DND-41 (cell line): ENCODE results near the gene METTL13.

ENCODE experiments used
- ATAC-seq: fragments of 200-7000 bp; cut with Tn5 transposase; 3 replicates; pipeline ENCODE4 v1.9.1; 2021; ENCODE audit warnings: low read depth; ENCODE audit not compliant: insufficient read depth
- DNase-seq: peaks from one replicate; pipeline ENCODE4 v3.0.0-alpha.2; 2020
- H2AFZ ChIP-seq: 2 replicates; pipeline ENCODE4 v1.6.0; 2012; ENCODE audit warnings: low read depth, low read length
- H3K27ac ChIP-seq: 2 replicates; pipeline ENCODE4 v1.5.1; 2012; ENCODE audit warnings: low read length, inconsistent platforms
- H3K27me3 ChIP-seq: fragments of 200-600 bp; sonication (generic); 2 replicates; pipeline ENCODE4 v1.6.0; 2012; ENCODE audit warnings: low read length, mild to moderate bottlenecking, inconsistent platforms; ENCODE audit not compliant: insufficient read depth, poor library complexity
- H3K36me3 ChIP-seq: 2 replicates; pipeline ENCODE4 v1.5.1; 2012; ENCODE audit warnings: low read length, inconsistent platforms; ENCODE audit not compliant: insufficient read depth
- H3K4me1 ChIP-seq: 2 replicates; pipeline ENCODE4 v1.5.1; 2012; ENCODE audit warnings: mild to moderate bottlenecking, low read length; ENCODE audit not compliant: insufficient read depth
- H3K4me2 ChIP-seq: 2 replicates; pipeline ENCODE4 v1.6.0; 2012; ENCODE audit warnings: mild to moderate bottlenecking, moderate library complexity, low read length, inconsistent platforms; ENCODE audit not compliant: insufficient read depth
- H3K4me3 ChIP-seq, 2 experiments: fragments of 200-600 bp in 1 of 2; shearing (Covaris generic) in 1 of 2; 2 replicates each; pipeline ENCODE4 v1.5.1; 2012 to 2016; ENCODE audit warnings: inconsistent platforms in 2 of 2, low read length in 2 of 2, mild to moderate bottlenecking in 2 of 2, low read depth in 1 of 2, moderate library complexity in 1 of 2
- H3K79me2 ChIP-seq: 2 replicates; pipeline ENCODE4 v1.6.0; 2012; ENCODE audit warnings: low read length, inconsistent platforms; ENCODE audit not compliant: insufficient read depth
- H3K9ac ChIP-seq: 2 replicates; pipeline ENCODE4 v1.6.0; 2012; ENCODE audit warnings: low read depth, mild to moderate bottlenecking, inconsistent platforms, low read length, moderate library complexity
- H3K9me3 ChIP-seq: 2 replicates; pipeline ENCODE4 v1.5.1; 2012; ENCODE audit warnings: low read length, moderate library complexity, mild to moderate bottlenecking, inconsistent platforms; ENCODE audit not compliant: insufficient read depth, severe bottlenecking
- H4K20me1 ChIP-seq: 2 replicates; pipeline ENCODE4 v1.6.0; 2012; ENCODE audit warnings: low read length; ENCODE audit not compliant: insufficient read depth
- EZH2 ChIP-seq: IDR thresholded peaks from 3 replicates; pipeline ENCODE4 v1.6.1; 2012; ENCODE audit warnings: borderline replicate concordance, low read depth, mild to moderate bottlenecking, moderate library complexity, low read length, inconsistent platforms; ENCODE audit not compliant: severe bottlenecking
- TF ChIP-seq, protein P1 (sequence below): IDR thresholded peaks from 2 replicates; pipeline ENCODE4 v1.5.1; 2012; ENCODE audit warnings: borderline replicate concordance, low read length, moderate library complexity, mild to moderate bottlenecking; ENCODE audit not compliant: poor library complexity, severe bottlenecking; ENCODE audit errors: extremely low read depth

METTL13 gene

DNA sequence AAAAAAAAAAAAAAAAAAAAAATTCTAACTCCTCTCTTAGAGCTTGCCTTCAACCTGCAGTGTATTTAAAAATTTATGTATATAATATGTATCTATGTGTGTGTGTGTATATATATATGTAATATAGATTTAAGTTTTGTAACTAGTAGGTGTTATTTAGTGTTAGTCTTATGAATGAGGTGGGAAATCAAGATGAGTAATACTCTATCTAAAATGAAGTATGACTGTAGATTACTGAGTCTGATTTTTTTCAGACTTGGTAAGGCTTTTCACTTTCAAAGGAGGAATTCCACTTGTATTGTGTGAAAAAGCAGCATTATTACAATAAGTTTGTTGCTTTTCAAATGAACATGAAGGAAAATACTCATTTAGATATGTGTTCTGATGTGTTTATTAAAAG lies 54.4 kb downstream of the METTL13 start:
- H3K9ac ChIP-seq = no peak overlapping the region
- no peaks in the 10 kb centered on the region for H3K4me1 ChIP-seq
- H3K27ac ChIP-seq = no peak overlapping the region
- no peak overlapping the region for H3K4me2 ChIP-seq
- H4K20me1 ChIP-seq = no peaks in the 10 kb centered on the region
- no peaks in the 10 kb centered on the region for H3K36me3 ChIP-seq
- H3K27me3 ChIP-seq = no peaks in the 10 kb centered on the region
- H3K4me3 ChIP-seq = no peak overlapping the region
- no peaks in the 10 kb centered on the region for H3K9me3 ChIP-seq
- ATAC-seq = no peak
- no peak for TF ChIP-seq EZH2
- TF ChIP-seq, protein P1, sequence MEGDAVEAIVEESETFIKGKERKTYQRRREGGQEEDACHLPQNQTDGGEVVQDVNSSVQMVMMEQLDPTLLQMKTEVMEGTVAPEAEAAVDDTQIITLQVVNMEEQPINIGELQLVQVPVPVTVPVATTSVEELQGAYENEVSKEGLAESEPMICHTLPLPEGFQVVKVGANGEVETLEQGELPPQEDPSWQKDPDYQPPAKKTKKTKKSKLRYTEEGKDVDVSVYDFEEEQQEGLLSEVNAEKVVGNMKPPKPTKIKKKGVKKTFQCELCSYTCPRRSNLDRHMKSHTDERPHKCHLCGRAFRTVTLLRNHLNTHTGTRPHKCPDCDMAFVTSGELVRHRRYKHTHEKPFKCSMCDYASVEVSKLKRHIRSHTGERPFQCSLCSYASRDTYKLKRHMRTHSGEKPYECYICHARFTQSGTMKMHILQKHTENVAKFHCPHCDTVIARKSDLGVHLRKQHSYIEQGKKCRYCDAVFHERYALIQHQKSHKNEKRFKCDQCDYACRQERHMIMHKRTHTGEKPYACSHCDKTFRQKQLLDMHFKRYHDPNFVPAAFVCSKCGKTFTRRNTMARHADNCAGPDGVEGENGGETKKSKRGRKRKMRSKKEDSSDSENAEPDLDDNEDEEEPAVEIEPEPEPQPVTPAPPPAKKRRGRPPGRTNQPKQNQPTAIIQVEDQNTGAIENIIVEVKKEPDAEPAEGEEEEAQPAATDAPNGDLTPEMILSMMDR = no peak
- no peaks in the 10 kb centered on the region for H3K79me2 ChIP-seq
- H2AFZ ChIP-seq = no peak overlapping the region
- no peak for DNase-seq

DNA sequence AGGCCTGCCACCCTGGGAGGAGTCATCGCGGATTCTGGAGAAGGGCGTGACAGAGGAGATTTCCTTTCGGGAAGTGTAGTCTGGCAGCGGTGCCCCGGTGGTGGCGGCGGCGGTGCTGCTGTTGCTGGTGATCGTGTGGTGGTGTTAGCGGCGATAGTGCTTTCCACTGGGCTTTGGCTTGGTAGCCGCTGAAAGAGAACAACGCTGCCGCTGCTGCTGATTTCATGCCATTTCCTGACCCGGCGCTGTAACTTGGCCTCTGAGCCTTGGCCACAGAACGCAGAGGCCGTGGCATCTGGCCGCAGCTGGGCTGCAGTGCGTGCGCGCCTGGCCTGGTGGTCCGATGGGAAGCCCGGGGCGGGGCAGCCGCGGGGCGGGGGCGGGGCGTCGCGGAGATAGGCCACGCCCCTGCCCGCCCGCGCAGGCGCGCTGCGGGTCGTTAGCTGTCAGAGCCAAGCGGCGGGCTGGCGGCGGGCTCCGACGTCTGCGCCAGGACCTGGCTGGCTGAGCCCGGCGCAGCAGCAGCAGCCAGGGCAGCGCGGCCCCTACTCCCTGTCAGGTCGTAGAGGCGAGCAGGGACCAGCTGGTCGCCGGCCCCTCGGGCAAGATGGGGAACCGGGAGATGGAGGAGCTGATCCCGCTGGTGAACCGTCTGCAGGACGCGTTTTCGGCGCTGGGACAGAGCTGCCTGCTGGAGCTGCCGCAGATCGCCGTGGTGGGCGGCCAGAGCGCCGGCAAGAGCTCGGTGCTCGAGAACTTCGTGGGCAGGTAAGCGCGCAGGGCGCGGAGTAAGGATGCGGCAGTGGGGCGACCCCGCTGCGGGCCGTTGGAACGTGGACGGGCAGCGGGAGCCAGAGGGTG lies 59.8 kb downstream of the METTL13 start, which contains the start of gene DNM3:
Gene DNM3, plus strand, starts transcription at position 449 of the 861 bp plus-strand sequence. Its CDS starts 159 bp downstream, at position 608.
- no peaks in the 10 kb centered on the region for H3K4me1 ChIP-seq
- H3K79me2 ChIP-seq = no peaks in the 10 kb centered on the region
- H3K27me3 ChIP-seq = no peaks in the 10 kb centered on the region
- no peaks in the 10 kb centered on the region for H3K9me3 ChIP-seq
- no peak within 1 kb of the TSS for H3K4me2 ChIP-seq
- no peak within 1 kb of the TSS for H3K9ac ChIP-seq
- H3K36me3 ChIP-seq = no peaks in the 10 kb centered on the region
- no peak for ATAC-seq
- no peak within 1 kb of the TSS for H3K27ac ChIP-seq
- no peaks in the 10 kb centered on the region for H4K20me1 ChIP-seq
- H3K4me3 ChIP-seq = no peak within 1 kb of the TSS
- no peak for DNase-seq
- H2AFZ ChIP-seq = no peak within 1 kb of the TSS
- no peak for TF ChIP-seq EZH2
- TF ChIP-seq, protein P1 = no peak

DNA sequence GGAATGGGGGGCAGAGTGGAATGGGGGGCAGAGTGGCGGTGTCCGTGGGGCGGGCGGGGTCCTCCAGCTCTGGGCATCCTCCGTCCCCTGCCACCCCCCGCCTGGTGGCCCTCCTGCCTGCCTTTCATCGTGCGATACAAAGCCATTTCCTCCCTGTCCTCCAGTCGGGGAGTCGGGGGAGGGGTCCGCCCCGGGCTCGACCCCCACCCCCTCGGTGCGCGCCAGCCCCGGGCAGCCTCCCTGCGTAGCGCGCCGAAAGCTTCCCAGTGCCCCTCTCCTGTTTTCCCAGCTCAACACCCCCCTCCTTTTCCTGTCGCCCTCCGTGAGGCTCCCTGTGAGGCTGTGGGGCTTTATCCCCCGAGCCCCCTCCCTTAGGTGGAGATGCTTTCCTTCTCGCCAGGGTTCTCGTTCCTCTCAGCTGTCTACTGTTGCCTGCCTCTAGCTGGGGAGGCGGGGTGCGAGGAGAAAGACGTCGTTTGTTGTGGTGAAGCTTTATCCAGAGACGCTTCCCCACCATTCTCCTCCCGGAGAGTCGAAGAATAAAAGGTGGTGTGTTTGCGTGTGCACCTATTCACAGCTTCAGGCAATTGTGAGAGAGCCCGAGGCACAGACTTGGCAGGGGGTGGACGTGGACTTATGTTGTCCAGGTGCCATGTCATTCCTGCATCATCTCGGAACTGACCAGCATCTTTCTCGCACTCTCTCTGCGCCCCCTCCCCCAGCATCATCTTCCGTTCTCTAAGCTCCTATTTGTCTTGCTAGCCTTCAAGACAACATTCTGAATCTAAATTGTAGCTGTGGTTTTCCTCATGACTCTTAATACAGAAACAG lies 60.7 kb downstream of the METTL13 start:
- no peaks in the 10 kb centered on the region for H3K27me3 ChIP-seq
- DNase-seq (no peak), ATAC-seq (no peak)
- no peak overlapping the region for H3K27ac ChIP-seq
- no peak overlapping the region for H3K4me2 ChIP-seq
- no peaks in the 10 kb centered on the region for H4K20me1 ChIP-seq
- no peak for TF ChIP-seq EZH2
- TF ChIP-seq, protein P1 = no peak
- no peaks in the 10 kb centered on the region for H3K36me3 ChIP-seq
- no peaks in the 10 kb centered on the region for H3K4me1 ChIP-seq
- no peak overlapping the region for H3K9ac ChIP-seq
- no peak overlapping the region for H2AFZ ChIP-seq
- no peaks in the 10 kb centered on the region for H3K79me2 ChIP-seq
- H3K9me3 ChIP-seq = no peaks in the 10 kb centered on the region
- no peak overlapping the region for H3K4me3 ChIP-seq
